Erythroblast (primary cell): ENCODE measurements around the gene STOX2.

ENCODE experiments used
- DNase-seq, 2 experiments: peaks; one replicate each; lab custom pipeline; 2025; lab: John Stamatoyannopoulos, UW
- GATA1 ChIP-seq: IDR thresholded peaks from 2 replicates; pipeline ENCODE4 v1.6.1; 2011; ENCODE audit warnings: low read depth, mild to moderate bottlenecking, control low read depth, low read length, moderate library complexity
- POLR2A ChIP-seq: IDR thresholded peaks from 2 replicates; pipeline ENCODE4 v1.6.1; 2011; ENCODE audit warnings: mild to moderate bottlenecking, low read length

Gene STOX2

DNA sequence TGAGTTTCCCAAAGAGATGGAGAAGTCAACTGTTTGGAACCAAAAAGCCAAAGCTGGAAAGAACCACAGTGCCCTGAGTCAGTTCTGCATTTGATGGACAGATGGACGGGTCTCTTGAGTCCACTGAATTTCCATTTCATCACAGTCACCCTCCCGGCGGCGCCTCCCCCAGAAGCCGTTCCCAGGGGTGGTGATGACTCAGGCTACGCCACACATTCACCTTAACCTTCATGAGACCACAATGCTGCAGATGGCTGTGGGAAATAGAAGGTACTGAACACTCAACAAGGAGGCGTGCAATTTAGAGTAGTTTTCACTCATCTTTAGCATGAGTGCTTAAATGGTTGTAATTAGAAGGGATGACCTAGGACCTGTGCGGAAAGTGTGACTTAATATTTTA is 61.3 kb downstream of the STOX2 start:
- TF ChIP-seq GATA1 (no peak), POLR2A (no peak)
- no peak for DNase-seq

GRCh38 chr4:183967266-183967665 is 62.2 kb downstream of the STOX2 start:
- TF ChIP-seq POLR2A: no peak
- DNase-seq: no peak

DNA sequence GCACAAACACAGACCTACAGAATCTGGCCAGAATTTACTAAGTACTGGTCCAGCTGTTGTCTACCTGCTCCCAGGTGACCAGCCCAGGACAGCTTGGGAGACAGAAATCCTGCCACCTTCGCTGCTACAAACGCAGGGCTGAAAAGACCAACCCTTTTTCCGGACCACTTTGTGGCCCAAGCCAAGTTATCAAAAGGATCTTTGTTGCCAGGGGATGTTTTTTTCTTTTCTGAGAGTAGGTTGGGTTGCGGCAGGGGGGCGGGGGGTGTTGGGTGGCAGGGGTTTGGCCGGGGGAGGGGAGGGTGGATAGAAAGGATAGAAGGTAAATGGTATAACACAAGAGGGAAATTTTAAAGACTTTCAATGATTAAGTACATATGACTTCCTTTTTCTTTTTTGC is 63.4 kb downstream of the STOX2 start:
- DNase-seq: no peak
- TF ChIP-seq POLR2A (no peak), GATA1 (no peak)

DNA sequence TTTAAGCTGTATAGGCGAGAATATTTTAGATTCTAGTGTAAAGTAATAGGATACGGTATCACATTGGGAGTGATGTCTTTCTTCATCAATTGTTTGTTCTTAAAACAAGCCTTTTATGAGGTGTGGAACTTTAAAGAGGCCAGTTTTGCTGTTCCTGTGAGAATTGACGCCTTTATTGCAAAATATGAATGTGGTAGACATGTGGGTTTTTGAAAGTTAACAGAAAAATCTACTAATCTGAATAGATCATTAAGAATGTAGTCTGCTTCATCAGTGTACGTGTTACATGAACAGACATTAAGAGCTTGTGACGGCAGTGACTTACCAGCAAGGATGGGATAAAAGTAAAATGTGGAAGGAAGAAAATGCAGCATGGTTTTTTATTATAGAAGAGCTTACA is 63.8 kb downstream of the STOX2 start:
- DNase-seq: no peak
- TF ChIP-seq POLR2A (no peak), GATA1 (no peak)

- no peak for TF ChIP-seq POLR2A
- no peak for TF ChIP-seq GATA1
- DNase-seq: no peak
Measured at GRCh38 chr4:183969596-183969995, 64.5 kb downstream of the STOX2 start.

- no peak for DNase-seq
- TF ChIP-seq GATA1: no peak
- TF ChIP-seq POLR2A: no peak
Measured at GRCh38 chr4:183971929-183972490, 66.9 kb downstream of the STOX2 start.

DNA sequence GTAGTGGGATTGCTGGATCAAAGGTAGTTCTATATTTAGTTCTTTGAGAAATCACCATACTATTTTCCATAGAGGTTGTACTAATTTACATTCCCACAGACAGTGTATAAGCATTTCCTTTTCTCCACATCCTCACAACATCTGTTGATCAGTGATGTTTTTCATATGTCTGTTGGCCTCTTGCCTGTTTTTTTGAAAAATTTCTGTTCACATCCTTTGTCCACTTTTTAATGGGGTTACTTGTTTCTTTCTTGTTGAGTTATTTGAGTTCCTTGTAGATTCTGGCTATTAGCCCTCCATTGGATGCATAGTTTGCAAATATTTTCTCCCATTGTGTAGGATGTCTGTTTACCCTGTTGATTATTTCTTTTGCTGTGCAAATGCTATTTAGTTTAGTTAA is 72.6 kb downstream of the STOX2 start:
- TF ChIP-seq POLR2A (no peak), GATA1 (no peak)
- no peak for DNase-seq

GRCh38 chr4:183984566-183984965 is 79.5 kb downstream of the STOX2 start:
- TF ChIP-seq POLR2A (no peak), GATA1 (no peak)
- DNase-seq: no peak

- no peak for TF ChIP-seq GATA1
- no peak for TF ChIP-seq POLR2A
- DNase-seq: no peak
Measured at GRCh38 chr4:183985786-183986185, 80.7 kb downstream of the STOX2 start.

DNA sequence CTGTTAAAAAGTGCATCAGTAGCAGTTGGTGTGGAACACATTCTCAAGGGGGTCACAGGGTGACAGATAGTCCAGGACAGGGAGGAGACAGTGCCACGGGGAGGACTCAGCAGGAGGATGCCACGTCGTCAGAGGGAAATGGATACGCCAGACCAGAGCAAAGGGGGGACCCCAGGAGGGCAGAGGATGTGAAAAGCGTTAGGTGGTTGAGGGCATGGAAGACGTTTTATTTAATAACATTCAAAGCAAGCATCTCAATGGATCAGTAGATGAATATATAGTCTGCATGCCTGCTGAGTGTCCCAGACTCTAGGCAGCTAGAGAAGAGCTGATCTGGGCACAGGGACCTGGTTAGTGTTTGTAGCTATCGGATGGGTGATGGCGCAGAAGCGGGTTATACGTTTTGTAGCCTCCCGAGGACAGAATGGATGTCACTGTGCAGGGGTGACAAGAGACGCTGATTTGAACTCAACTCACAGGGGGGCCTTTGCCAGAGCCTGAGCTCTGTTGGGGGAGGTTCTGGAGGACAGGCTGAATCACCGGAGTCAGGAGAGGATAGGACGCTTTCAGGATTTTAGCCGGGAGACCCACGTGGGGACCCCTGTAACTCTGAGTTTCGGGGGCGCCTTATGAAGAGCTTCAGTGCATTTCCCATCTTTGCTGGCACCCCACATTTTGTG is 81.3 kb downstream of the STOX2 start:
- TF ChIP-seq GATA1 (no peak), POLR2A (no peak)
- DNase-seq: no peak

DNA sequence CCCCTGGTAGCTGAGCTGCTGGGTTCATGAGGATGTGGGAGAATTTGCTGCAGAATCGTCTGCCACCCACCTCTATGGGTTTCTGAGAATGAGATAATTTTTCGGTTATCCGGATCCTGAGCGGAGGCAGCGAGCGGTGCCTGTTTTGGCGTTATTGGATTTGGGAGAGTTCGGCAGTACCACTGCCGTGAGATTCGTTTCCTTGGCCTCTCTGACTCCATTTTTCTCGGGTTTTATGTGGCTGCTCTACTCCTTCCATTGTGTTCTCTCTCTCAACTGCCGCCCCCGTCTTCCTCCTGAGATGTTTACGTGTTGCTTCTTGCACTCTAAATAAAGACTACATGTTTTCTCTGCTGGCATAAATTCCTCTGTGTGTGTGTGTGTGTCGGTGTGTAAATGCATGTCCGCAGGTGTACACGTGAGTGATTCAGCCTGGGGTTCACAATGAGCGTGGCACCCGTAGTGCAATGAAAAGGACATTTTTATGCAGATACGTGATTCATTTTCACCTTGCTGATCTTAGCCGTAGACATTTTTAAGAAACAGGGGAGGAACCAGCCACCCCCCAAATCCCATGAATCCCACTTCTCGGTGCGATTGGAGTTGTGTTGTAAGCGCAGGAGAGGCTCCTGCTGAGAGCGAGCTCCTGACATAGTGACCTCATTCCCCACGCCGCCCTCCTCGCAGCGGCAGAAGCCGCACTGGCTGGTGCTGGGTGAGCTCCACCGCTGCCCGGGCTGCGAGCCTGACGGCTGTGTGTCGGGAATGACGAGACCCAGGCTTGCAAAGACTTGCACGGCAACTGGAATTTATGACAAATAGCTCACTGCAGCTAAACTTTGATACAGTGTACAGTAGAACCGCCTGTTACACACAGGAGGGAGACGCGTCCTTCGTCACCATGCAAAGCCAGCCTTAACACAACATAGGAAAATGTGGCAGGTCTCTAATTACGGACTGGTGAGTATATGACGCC is 82.2 kb downstream of the STOX2 start:
- DNase-seq: no peak
- TF ChIP-seq GATA1: no peak
- no peak for TF ChIP-seq POLR2A

DNA sequence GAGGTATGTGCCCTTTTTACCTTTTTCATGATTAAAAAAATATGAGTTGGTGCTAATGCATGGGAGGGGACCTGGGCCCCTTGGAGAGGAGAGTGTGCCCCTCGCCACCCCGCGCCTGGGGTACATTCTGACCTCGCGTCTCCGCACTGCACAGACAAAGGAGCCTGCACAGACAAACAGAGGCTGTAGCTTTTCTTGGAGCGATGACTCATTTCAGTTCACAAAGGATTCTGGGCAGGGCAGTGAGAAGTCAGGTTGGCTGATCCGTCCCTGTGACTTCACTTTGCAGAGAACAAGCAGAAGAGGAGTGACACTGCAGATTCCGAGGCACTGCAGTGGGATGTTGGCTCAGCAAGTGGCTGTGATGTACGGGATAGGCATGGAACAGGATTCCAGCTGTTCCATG is 82.9 kb downstream of the STOX2 start:
- TF ChIP-seq POLR2A: no peak
- TF ChIP-seq GATA1: no peak
- no peak for DNase-seq

DNA sequence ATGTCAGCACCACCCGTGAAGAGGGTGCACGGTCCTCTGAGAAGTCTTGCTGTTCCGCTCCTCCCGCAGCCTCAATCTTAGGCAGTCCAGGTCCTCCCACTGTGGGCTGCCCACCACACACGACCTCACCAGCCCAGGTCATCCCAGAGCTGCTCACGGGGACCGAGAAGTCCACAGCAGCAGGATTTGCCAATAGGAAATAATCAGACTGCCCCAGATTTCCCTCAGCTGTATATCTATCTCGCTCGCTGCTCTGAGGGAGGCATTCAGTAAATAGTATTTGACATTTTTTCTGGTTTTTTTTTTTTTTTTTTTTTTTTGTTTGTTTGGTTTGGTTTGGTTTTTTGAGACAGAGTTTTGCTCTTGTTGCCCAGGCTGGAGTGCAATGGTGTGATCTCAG is 83.8 kb downstream of the STOX2 start:
- no peak for TF ChIP-seq POLR2A
- TF ChIP-seq GATA1: no peak
- DNase-seq: no peak

DNA sequence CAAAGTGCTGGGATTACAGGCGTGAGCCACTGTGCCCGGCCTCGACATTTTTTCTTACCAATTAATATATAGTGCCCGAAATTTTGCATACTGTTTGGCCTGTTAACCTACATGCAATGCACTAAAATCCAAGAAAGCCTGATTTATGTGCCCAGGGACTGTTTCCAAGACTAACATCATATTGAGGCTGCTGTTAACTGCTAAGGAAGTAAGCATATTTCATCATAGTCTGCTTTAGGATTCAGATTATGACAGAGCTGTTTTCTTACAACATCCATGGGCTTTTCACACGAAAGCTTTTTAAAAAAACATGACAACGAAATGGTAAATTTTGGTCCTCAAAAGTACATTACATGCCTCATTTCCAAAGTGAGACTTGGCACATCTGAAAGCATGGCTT is 84.4 kb downstream of the STOX2 start:
- TF ChIP-seq GATA1 (no peak), POLR2A (no peak)
- DNase-seq: no peak
